ENCODE results near the gene NHERF1. TPM values are rescaled to one million over a fixed set of nuclear protein-coding genes. Genes with fewer than 3 reads are reported as not detected.
A peak's percentile ranks its signal among the peaks of the same experiment; 100 is the strongest.

The NHERF1 gene
- total RNA-seq, 2 experiments from 2014 or later: 73.2 to 116 TPM

GRCh38 chr17:74738051-74738996, 10.1 kb upstream of the NHERF1 start:
- intact Hi-C loops (cut with micrococcal nuclease; ENCODE audit: unreplicated experiment): loop anchor here (5.0 kb wide), 1 partner anchor 301 kb away; no protein-coding TSS in a partner anchor
- Histone ChIP-seq H3K79me2 (ENCODE audit: insufficient read depth, low read depth, low read length) (no peaks in the 10 kb centered on the region), H3K36me3 (ENCODE audit: insufficient read depth, low read length) (no peaks in the 10 kb centered on the region), H3K4me1 (ENCODE audit: insufficient read depth, low read length, poor library complexity, severe bottlenecking) (peaks cover 58% of the 10 kb centered on the region), H3K9me2 (ENCODE audit: insufficient read depth, low read length) (no peaks in the 10 kb centered on the region), H3K27ac (ENCODE audit: low read depth, low read length, poor library complexity, severe bottlenecking) (peak overlapping the region; percentile 54), H3K4me2 (ENCODE audit: low read length) (peak overlapping the region; percentile 82), H3K4me3 (ENCODE audit: low read depth, low read length, poor library complexity, severe bottlenecking) (peak overlapping the region; percentile 65), H2AFZ (ENCODE audit: low read length) (peak overlapping the region; percentile 86), H4K20me1 (ENCODE audit: insufficient read depth, low read length) (no peaks in the 10 kb centered on the region), H3K9me3 (ENCODE audit: low read length) (no peaks in the 10 kb centered on the region)
- POLR2A ChIA-PET: interaction anchor here (0.7 to 2.9 kb wide), 16 partner anchors 8 to 237 kb away, joined by 3 to 14 read pairs (median 4); partner anchors contain the start of gene FDXR
- TF ChIP-seq EZH2phosphoT487 (IDR thresholded peaks at IDR 0.05; ENCODE audit: borderline replicate concordance, low read depth, low read length): no peak
- TF ChIP-seq, protein P1, sequence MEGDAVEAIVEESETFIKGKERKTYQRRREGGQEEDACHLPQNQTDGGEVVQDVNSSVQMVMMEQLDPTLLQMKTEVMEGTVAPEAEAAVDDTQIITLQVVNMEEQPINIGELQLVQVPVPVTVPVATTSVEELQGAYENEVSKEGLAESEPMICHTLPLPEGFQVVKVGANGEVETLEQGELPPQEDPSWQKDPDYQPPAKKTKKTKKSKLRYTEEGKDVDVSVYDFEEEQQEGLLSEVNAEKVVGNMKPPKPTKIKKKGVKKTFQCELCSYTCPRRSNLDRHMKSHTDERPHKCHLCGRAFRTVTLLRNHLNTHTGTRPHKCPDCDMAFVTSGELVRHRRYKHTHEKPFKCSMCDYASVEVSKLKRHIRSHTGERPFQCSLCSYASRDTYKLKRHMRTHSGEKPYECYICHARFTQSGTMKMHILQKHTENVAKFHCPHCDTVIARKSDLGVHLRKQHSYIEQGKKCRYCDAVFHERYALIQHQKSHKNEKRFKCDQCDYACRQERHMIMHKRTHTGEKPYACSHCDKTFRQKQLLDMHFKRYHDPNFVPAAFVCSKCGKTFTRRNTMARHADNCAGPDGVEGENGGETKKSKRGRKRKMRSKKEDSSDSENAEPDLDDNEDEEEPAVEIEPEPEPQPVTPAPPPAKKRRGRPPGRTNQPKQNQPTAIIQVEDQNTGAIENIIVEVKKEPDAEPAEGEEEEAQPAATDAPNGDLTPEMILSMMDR (conservative IDR thresholded peaks at IDR 0.05; ENCODE audit: low read length): no peak
- DNase-seq (ENCODE audit: low spot score): peak; percentile 88
- CTCF ChIA-PET (ENCODE audit: unreplicated experiment): interaction anchor here (0.5 to 4.1 kb wide), 15 partner anchors 9 to 135 kb away, joined by 3 to 82 read pairs (median 4); partner anchors contain the start of gene FDXR
- BruUV-seq (replicated peaks): no TSS peak

DNA sequence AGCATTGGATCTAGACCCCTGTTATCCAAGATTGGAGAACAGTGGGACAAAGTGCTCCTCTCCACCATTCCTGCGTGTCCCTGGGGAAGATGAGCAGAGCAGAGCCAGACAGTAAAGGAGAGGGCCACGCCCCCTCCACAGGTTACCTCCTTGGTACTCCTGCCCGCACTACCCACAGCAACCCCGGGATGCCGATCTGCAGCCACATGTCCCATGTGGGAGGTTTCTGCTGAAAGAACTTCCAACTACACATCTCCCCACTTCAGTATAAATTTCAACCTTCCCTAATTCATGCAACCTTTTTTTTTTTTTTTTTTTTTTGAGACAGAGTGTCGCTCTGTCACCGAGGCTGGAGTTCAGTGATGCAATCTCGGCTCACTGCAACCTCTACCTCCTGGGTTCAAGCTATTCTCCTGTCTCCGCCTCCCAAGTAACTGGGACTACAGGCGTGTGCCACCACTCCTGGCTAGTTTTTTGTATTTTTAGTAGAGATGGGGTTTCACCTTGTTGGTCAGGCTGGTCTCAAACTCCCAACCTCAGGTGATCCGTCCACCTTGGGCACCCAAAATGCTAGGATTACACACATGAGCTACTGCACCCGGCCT, 9.1 kb upstream of the NHERF1 start:
- intact Hi-C loops (cut with micrococcal nuclease; ENCODE audit: unreplicated experiment): loop anchor here (5.0 kb wide), 1 partner anchor 302 kb away; no protein-coding TSS in a partner anchor
- peaks cover 62% of the 10 kb centered on the region for H3K4me1 ChIP-seq (ENCODE audit: insufficient read depth, low read length, poor library complexity, severe bottlenecking)
- POLR2A ChIA-PET: interaction anchor here (0.6 to 1.8 kb wide), 7 partner anchors 10 to 201 kb away, joined by 3 to 5 read pairs (median 5); no protein-coding TSS in a partner anchor
- H3K4me2 ChIP-seq (ENCODE audit: low read length): no peak overlapping the region
- H3K9me2 ChIP-seq (ENCODE audit: insufficient read depth, low read length): no peaks in the 10 kb centered on the region
- H3K36me3 ChIP-seq (ENCODE audit: insufficient read depth, low read length): no peaks in the 10 kb centered on the region
- no peaks in the 10 kb centered on the region for H3K9me3 ChIP-seq (ENCODE audit: low read length)
- no peak overlapping the region for H3K27ac ChIP-seq (ENCODE audit: low read depth, low read length, poor library complexity, severe bottlenecking)
- CTCF ChIA-PET (ENCODE audit: unreplicated experiment): interaction anchor here (0.6 to 4.1 kb wide), 4 partner anchors 29 to 81 kb away, joined by 3 to 82 read pairs (median 4); no protein-coding TSS in a partner anchor
- BruUV-seq (replicated peaks): no TSS peak
- H3K4me3 ChIP-seq (ENCODE audit: low read depth, low read length, poor library complexity, severe bottlenecking): no peak overlapping the region
- no peak overlapping the region for H2AFZ ChIP-seq (ENCODE audit: low read length)
- H3K79me2 ChIP-seq (ENCODE audit: insufficient read depth, low read depth, low read length): no peaks in the 10 kb centered on the region
- TF ChIP-seq EZH2phosphoT487 (IDR thresholded peaks at IDR 0.05; ENCODE audit: borderline replicate concordance, low read depth, low read length): no peak
- TF ChIP-seq, protein P1 (conservative IDR thresholded peaks at IDR 0.05; ENCODE audit: low read length): no peak
- DNase-seq (ENCODE audit: low spot score): no peak
- no peaks in the 10 kb centered on the region for H4K20me1 ChIP-seq (ENCODE audit: insufficient read depth, low read length)

Data from OCI-LY7 (cell line).